ENCODE measurements around the gene IDH3B.
"Not testable (repeated sequence)": the region's sequence is repeated elsewhere in the genome, so short reads cannot be mapped to it uniquely, and the experiment has no call there.

Gene IDH3B

DNA sequence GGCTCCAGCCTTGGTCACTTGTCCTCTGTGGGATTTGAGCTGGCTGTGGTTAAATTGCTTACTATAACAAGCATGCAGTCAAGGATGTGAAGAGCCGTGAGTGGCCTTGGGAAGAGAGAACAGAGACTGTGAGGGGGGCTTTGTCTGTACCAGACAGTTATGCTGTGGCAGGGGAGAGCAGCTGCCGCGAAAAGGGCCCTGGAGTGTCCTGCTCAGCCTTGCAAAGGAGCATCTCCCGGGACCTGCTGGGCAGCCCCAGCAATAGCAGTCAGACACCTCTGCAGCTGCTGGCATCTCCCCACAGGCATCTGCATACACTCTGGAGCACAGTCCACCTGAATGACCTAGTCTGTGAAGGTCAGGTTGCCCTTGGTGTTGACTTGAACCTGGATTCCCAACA, 34.9 kb upstream of the IDH3B start:
- Histone ChIP-seq H3K9ac (ENCODE audit: low read depth, low read length) (no peak overlapping the region), H3K36me3 (ENCODE audit: insufficient read depth, low read length) (no peaks in the 10 kb centered on the region), H3K4me1 (ENCODE audit: insufficient read depth, low read length) (peaks cover 27% of the 10 kb centered on the region), H3K9me3 (ENCODE audit: control insufficient read depth, insufficient read depth, low read length) (0 out of 2 replicates have a peak, but pooled peaks cover 2% of the 10 kb centered on the region)

DNA sequence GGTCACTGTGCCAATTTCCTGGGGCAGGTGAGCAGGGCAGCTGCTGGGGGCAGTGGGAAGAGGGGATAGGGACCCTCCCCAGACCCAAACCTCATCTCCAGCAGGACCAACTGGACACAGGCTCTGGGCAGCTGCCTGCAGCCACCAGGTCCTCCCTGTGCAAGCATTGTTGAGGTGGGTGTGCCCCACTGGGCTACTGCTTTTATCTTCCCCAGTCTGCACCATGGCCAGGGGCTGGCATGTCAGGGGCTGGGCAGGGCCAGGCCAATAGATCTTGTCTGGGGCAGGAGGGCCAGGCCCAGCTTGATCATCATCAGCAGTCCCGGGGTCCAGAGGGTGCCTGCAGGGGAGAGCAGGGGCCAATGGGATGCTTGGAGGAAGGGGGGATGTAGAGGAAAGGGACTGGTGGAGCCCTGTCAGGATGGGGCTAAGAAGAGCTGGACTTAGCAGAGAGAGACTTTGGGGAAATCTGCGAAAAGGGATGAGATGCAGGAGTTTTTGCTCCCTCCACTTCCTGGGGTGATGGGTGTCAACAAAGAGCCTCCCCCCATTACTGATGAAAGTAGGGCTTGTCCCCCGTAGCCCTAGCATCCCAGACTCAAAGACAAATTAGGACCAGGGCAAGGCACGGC, 34.3 kb upstream of the IDH3B start:
- Histone ChIP-seq H3K36me3 (ENCODE audit: insufficient read depth, low read length) (no peaks in the 10 kb centered on the region), H3K9me3 (ENCODE audit: control insufficient read depth, insufficient read depth, low read length) (no peaks in the 10 kb centered on the region), H3K9ac (ENCODE audit: low read depth, low read length) (no peak overlapping the region), H3K4me1 (ENCODE audit: insufficient read depth, low read length) (peaks cover 27% of the 10 kb centered on the region)

DNA sequence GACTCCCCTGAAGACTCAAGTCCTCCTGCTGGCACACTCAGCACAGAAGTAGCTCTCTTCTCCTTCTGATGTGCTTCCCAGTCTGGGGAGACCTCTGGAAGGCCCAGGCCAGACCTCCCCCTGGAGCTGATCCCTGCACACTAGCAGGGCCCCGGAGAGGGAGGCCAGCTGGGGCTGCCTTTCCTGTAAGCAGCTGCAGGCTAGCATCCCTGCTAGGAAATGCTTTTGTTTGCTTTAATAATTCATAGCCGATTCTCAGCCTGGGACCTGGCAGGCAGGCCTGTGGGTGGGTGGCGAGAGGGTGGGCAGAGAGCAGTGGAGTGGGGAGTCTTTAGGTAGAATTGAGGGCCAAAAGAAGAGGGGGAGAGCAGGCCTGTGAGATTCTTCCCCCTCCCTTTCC, 33.8 kb upstream of the IDH3B start:
- no peaks in the 10 kb centered on the region for H3K9me3 ChIP-seq (ENCODE audit: control insufficient read depth, insufficient read depth, low read length)
- no peaks in the 10 kb centered on the region for H3K36me3 ChIP-seq (ENCODE audit: insufficient read depth, low read length)
- H3K9ac ChIP-seq (ENCODE audit: low read depth, low read length), result no peak overlapping the region
- peaks cover 27% of the 10 kb centered on the region for H3K4me1 ChIP-seq (ENCODE audit: insufficient read depth, low read length)

DNA sequence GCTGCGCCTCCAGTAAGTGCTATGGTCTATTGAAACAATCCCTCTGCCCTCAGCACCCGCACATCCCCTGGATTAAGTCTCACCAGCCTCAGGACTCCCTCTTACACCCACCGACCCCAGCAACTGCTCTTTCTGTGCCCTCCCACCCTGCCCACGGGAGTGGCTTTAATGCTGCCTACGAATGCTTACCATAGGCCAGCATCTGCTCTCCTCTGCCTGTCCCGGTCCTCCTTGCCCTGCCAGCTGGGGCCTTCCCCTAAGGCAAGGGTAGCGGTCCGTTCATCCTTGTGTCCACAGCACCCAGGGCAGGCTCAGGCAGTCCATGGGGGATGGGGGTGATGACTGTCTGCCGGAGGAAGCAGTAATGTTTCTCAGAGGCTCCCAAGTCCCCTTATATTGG, 32.6 kb upstream of the IDH3B start:
- Histone ChIP-seq H3K9ac (ENCODE audit: low read depth, low read length) (no peak overlapping the region), H3K9me3 (ENCODE audit: control insufficient read depth, insufficient read depth, low read length) (no peaks in the 10 kb centered on the region), H3K4me1 (ENCODE audit: insufficient read depth, low read length) (peaks cover 23% of the 10 kb centered on the region), H3K36me3 (ENCODE audit: insufficient read depth, low read length) (no peaks in the 10 kb centered on the region)

DNA sequence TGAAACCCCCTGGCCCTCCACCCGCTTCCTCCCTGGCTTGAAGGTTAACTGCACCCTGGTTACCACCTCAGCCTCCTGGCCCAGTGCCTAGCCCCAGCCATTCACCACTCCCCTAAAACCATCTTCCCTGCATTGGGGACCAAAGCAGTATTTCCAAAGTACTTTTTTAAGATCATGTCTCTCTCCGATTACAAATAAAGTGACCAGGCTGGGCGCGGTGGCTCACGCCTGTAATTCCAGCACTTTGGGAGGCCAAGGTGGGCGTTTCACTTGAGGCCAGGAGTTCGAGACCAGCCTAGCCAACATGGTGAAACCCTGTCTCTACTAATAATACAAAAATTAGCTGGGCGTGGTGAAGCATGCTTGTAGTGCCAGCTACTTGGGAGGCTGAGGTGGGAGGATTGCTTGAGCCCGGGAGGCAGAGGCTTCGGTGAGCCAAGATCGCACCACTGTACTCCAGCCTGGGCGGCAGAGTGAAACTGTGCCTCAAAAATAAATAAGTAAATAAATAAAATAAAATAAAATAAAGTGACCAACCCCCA, 32.0 kb upstream of the IDH3B start:
- not testable (repeated sequence) for H3K36me3 ChIP-seq (ENCODE audit: insufficient read depth, low read length); H3K9ac ChIP-seq (ENCODE audit: low read depth, low read length); H3K9me3 ChIP-seq (ENCODE audit: control insufficient read depth, insufficient read depth, low read length)
- peaks cover 17% of the 10 kb centered on the region for H3K4me1 ChIP-seq (ENCODE audit: insufficient read depth, low read length)

DNA sequence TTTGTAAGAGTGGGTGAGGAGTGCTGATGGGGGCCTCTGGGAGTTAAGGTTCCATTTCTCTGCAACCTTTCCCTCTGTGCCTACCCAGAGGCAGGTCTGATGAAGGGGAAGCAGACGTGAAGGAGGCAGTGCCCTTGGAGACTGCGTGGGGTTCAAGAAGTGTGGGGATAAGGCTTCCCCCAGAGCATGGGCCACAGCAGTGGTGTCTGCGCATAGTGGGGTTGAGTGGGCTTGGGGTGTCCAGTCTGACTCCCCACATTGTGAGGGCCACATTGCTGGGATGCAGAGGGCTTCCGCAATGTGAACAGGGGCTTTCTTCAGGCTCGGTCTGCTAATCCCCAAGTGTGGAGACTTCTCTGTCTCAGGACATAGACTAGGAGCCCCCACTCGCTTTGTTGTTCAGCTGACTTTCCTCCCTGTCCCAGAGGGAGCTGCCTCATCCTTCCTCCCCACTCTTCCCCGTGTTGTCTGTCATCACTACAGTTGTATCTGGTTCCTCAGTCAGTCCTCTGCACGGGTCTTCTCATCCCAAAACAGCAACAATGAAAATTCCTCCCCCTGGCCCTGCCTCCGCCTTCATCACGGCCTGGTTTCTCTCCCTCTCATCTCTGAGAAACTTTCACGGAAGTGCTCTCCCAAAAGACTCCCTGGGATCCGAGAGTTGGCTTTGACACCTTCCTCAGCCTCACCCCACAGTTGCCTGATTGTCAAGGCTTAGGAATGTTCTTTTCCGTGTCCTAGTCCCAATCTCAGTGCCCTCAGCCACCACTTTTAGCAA, 31.4 kb upstream of the IDH3B start:
- Histone ChIP-seq H3K9ac (ENCODE audit: low read depth, low read length) (no peak overlapping the region), H3K9me3 (ENCODE audit: control insufficient read depth, insufficient read depth, low read length) (no peaks in the 10 kb centered on the region; the same call in 1 of the 2 replicates), H3K4me1 (ENCODE audit: insufficient read depth, low read length) (peaks cover 13% of the 10 kb centered on the region), H3K36me3 (ENCODE audit: insufficient read depth, low read length) (no peaks in the 10 kb centered on the region)

DNA sequence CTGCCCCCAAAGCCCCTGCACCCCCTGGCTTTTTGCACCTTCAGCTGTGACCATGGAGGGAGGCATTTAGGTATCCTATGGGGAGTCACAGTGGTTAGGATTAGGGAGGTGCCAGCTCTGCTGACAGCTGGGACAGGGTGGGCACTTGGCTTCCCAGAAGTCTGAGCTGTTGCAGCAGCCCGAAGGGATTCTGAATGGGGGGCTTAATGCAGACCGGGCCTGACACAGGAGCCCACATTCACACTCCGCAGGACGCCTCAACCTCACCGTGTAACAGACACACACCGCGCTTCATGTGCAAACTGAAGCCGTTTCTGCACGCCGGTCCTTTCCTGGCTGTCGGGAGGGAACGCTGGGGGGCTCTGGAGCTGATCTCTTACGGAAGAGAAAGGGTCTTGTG, 30.5 kb upstream of the IDH3B start:
- Histone ChIP-seq H3K9ac (ENCODE audit: low read depth, low read length) (no peak overlapping the region), H3K4me1 (ENCODE audit: insufficient read depth, low read length) (peaks cover 13% of the 10 kb centered on the region), H3K36me3 (ENCODE audit: insufficient read depth, low read length) (no peaks in the 10 kb centered on the region), H3K9me3 (ENCODE audit: control insufficient read depth, insufficient read depth, low read length) (no peaks in the 10 kb centered on the region; the same call in 1 of the 2 replicates)

DNA sequence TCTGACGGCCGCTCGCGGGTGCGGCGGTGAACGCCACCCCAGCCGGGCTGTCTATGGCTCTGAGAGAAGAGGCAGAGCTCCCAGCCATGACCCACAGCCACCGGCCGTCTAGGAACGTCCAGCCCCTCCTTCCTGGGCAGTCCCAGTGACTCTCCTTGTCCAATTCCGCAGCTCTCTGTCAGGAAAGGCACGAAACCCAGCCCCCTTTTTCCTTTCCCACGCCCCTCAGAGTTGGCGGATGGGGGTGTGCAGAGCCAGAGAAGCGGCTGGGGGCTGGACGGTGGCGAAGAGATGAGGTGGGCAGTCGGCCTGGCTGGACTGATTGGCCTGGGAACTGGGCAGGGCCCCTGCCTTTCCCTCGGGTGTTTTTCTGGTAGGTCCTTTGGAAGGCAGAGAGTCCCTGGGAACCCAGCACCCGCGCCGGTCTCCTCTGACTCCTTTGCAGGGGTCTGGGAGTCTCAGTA, 30.0 kb upstream of the IDH3B start:
- no peaks in the 10 kb centered on the region; the same call in 1 of the 2 replicates for H3K9me3 ChIP-seq (ENCODE audit: control insufficient read depth, insufficient read depth, low read length)
- H3K36me3 ChIP-seq (ENCODE audit: insufficient read depth, low read length), result no peaks in the 10 kb centered on the region
- peaks cover 13% of the 10 kb centered on the region for H3K4me1 ChIP-seq (ENCODE audit: insufficient read depth, low read length)
- peak overlapping the region; percentile 42; the same call in 1 of the 2 replicates for H3K9ac ChIP-seq (ENCODE audit: low read depth, low read length)

DNA sequence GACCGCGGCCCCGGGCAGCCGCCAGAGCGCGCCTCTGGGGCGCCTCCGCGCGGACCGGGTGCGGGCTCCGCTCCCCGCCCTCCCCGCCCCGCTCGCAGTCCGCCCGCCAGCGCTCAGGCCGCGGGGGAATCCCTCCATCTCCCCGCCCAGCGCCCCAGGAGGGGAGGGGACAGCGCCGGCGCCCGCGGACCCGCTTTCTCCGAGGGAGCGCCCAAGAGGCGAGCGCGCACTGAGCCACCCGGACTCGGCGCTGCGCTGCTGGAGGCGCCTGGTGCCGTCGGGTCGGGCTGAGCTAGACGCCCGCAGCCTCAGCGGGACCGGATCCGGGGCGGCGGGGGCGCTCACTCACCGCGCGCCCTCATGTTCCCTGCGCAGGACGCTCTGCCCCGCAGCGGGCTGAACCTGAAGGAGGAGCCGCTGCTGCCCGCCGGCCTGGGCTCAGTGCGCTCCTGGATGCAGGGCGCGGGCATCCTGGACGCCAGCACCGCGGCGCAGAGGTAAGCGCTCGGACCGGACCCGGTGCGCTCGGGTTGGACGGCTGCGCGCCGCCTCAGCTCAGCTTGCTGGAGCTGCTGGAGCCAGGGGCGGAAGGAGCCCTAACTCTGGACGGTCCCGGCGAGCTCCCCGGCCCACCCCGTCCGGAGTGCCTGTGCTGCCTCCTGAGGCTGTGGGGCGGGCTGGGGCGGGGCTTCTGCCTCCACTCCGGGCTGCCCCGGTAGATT, 29.4 kb upstream of the IDH3B start:
- H3K9me3 ChIP-seq (ENCODE audit: control insufficient read depth, insufficient read depth, low read length), result no peaks in the 10 kb centered on the region; the same call in 1 of the 2 replicates
- peaks cover 13% of the 10 kb centered on the region for H3K4me1 ChIP-seq (ENCODE audit: insufficient read depth, low read length)
- peak overlapping the region; percentile 42; the same call in 1 of the 2 replicates for H3K9ac ChIP-seq (ENCODE audit: low read depth, low read length)
- no peaks in the 10 kb centered on the region for H3K36me3 ChIP-seq (ENCODE audit: insufficient read depth, low read length)

DNA sequence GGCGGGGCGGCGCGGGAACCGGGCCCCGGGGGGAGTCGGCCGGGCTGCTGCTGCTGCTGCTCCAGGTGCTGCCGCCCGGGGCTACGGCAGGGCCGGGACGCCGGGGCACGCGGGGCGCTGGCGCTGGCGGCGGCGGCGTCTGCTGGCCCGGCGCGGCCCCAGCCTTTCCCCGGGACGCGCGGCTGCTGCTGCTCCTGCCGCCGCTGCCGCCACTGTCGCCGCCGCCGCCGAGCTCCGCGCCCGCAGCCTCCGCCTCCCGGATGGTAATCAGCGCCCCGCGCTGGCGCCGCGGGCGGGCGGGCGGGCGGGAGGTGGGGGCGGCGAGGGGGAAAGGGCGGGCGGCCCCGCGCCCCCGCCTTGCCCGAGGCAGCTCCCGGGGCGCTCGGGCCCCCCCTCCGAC, 28.9 kb upstream of the IDH3B start:
- H3K9ac ChIP-seq (ENCODE audit: low read depth, low read length), result peak overlapping the region; percentile 42; the same call in 1 of the 2 replicates
- H3K9me3 ChIP-seq (ENCODE audit: control insufficient read depth, insufficient read depth, low read length), result no peaks in the 10 kb centered on the region; the same call in 1 of the 2 replicates
- H3K36me3 ChIP-seq (ENCODE audit: insufficient read depth, low read length), result no peaks in the 10 kb centered on the region
- H3K4me1 ChIP-seq (ENCODE audit: insufficient read depth, low read length), result peaks cover 13% of the 10 kb centered on the region

DNA sequence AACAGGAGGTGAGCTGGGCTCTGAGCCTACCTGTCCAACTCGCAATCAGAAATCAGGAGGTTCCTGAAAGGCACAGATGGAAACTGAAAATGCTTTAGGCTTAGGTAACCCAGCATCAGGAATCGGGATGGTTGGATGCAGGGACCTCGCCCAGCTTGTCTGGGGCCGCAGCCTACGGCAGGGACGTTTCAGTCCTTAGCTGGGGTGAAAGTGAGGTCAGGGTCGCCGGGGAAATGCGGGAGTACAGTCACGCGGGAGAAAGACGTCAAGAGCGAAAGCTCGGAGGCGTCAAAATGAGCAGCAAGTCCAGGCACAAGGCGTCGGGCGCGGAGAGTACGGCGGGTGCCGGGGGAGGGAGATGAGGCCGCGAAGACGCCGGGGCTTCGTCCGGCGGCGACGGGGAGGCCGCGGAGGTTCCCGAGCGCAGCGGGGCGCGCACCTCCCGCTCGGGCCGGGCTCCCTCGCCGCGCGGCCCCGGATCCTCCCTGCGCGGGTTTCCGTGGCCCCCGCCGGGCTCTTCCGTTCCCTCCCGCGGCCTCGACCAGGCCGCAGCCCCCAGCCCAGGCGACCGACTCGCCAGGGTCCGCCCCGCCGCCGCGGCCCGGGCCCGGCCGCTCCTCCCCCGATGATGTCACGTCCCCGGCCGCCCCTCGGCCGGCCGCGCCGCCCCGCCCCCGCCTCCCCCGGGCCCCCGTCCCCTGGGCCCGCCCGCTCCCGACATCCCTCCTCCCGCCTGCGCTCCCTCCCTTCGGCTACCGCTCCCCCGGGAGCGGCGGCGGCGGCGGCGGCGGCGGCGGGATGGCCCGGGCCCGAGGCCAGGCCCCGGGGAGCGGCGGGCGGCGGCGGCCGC, 28.2 kb upstream of the IDH3B start, which contains the start of gene EBF4:
EBF4 (plus strand) TSS at position 745 of the 850 bp plus-strand sequence. CDS start 866 bp downstream, outside the sequence.
- Histone ChIP-seq H3K9me3 (ENCODE audit: control insufficient read depth, insufficient read depth, low read length) (no peaks in the 10 kb centered on the region; the same call in 1 of the 2 replicates), H3K36me3 (ENCODE audit: insufficient read depth, low read length) (no peaks in the 10 kb centered on the region), H3K9ac (ENCODE audit: low read depth, low read length) (peak within 1 kb of the TSS; percentile 52), H3K4me1 (ENCODE audit: insufficient read depth, low read length) (peaks cover 13% of the 10 kb centered on the region)

DNA sequence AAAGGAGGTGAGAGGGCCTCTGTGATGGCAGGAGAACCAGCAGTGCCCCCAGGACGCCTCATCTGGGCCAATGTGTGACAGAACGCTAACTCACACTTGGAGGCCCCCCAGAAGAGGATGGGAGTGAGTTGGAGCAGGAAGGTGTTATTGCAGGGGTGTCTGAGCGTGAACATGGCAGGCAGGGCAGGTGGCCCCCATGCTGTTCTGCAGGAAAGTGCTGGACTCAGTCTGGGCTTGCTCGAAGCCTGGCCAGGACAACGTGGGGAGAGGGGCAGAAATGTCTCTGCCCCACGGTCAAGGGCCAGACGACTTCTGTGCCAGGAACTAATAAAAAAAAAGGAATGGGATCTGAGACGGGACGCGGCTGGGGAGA, 27.6 kb upstream of the IDH3B start:
- peak overlapping the region; percentile 52; the same call in 1 of the 2 replicates for H3K9ac ChIP-seq (ENCODE audit: low read depth, low read length)
- peaks cover 13% of the 10 kb centered on the region for H3K4me1 ChIP-seq (ENCODE audit: insufficient read depth, low read length)
- H3K36me3 ChIP-seq (ENCODE audit: insufficient read depth, low read length), result no peaks in the 10 kb centered on the region
- no peaks in the 10 kb centered on the region; the same call in 1 of the 2 replicates for H3K9me3 ChIP-seq (ENCODE audit: control insufficient read depth, insufficient read depth, low read length)

DNA sequence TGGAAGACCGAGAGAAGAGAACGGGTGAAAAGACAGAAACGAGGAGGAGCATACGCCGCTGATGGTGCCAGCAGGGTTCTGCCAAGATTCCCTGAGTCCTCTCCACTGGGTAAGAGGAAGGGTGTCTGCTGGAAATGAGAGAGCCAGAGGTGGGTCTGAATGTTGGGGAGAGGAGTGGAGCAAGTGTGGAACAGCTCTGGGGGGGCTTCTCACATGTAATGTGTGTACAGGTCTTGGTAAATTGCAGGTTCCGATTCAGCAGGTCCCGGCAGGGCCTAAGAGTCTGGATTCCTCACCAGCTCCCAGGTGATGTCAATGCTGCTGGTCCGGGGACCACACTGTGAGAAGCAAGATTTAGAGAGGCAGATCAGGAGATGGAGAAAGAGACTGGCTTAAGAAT, 27.1 kb upstream of the IDH3B start:
- Histone ChIP-seq H3K9ac (ENCODE audit: low read depth, low read length) (no peak overlapping the region), H3K36me3 (ENCODE audit: insufficient read depth, low read length) (no peaks in the 10 kb centered on the region), H3K9me3 (ENCODE audit: control insufficient read depth, insufficient read depth, low read length) (no peaks in the 10 kb centered on the region; the same call in 1 of the 2 replicates), H3K4me1 (ENCODE audit: insufficient read depth, low read length) (peaks cover 13% of the 10 kb centered on the region)
